Chondrocyte (in vitro differentiated cells): ENCODE data around the gene ISLR. TPM values are rescaled to one million over a fixed set of nuclear protein-coding genes. Genes with fewer than 3 reads are reported as not detected.

Source experiments
- DNase-seq: peaks from one replicate; pipeline ENCODE4 v3.0.0; 2021; ENCODE audit warnings: mixed read lengths, low spot score
- H3K27ac Mint-ChIP-seq: one replicate; pipeline ENCODE4 v1.8.0; 2021; ENCODE audit warnings: mild to moderate bottlenecking, moderate library complexity, mixed read lengths; ENCODE audit not compliant: unreplicated experiment
- H3K27me3 Mint-ChIP-seq: 2 replicates; pipeline ENCODE4 v1.8.0; 2021; ENCODE audit warnings: low read depth, mixed read lengths
- H3K36me3 Mint-ChIP-seq: 2 replicates; pipeline ENCODE4 v1.8.0; 2021; ENCODE audit warnings: low read depth, mixed read lengths
- H3K4me1 Mint-ChIP-seq: 2 replicates; pipeline ENCODE4 v1.8.0; 2021; ENCODE audit warnings: low read depth, mild to moderate bottlenecking, mixed read lengths
- H3K4me3 Mint-ChIP-seq: one replicate; pipeline ENCODE4 v1.8.0; 2021; ENCODE audit warnings: mild to moderate bottlenecking, moderate library complexity, mixed read lengths; ENCODE audit not compliant: unreplicated experiment
- H3K9me3 Mint-ChIP-seq: 2 replicates; pipeline ENCODE4 v1.8.0; 2021; ENCODE audit warnings: low read depth, mixed read lengths
- total RNA-seq: library from RNA; stranded (reverse); gene quantifications from 3 replicates; pipeline ENCODE4 v1.2.1, GENCODE V29; 2021
- TF ChIP-seq, protein P1 (sequence below): fragments of 200-600 bp; sonication (generic); IDR thresholded peaks from 2 replicates; pipeline ENCODE4 v1.5.0; 2021; ENCODE audit warnings: antibody characterized with exemption, mild to moderate bottlenecking, moderate library complexity

Gene ISLR
- total RNA-seq, 1 donor from 2014 or later: 49.6 TPM

- peaks cover 85% of the 10 kb centered on the region for H3K4me1 Mint-ChIP-seq
- H3K4me3 Mint-ChIP-seq: peak overlapping the region; percentile 28
- peaks cover 5% of the 10 kb centered on the region for H3K36me3 Mint-ChIP-seq
- no peaks in the 10 kb centered on the region for H3K27me3 Mint-ChIP-seq
- no peak for DNase-seq
- no peaks in the 10 kb centered on the region for H3K9me3 Mint-ChIP-seq
- TF ChIP-seq, protein P1, sequence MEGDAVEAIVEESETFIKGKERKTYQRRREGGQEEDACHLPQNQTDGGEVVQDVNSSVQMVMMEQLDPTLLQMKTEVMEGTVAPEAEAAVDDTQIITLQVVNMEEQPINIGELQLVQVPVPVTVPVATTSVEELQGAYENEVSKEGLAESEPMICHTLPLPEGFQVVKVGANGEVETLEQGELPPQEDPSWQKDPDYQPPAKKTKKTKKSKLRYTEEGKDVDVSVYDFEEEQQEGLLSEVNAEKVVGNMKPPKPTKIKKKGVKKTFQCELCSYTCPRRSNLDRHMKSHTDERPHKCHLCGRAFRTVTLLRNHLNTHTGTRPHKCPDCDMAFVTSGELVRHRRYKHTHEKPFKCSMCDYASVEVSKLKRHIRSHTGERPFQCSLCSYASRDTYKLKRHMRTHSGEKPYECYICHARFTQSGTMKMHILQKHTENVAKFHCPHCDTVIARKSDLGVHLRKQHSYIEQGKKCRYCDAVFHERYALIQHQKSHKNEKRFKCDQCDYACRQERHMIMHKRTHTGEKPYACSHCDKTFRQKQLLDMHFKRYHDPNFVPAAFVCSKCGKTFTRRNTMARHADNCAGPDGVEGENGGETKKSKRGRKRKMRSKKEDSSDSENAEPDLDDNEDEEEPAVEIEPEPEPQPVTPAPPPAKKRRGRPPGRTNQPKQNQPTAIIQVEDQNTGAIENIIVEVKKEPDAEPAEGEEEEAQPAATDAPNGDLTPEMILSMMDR: no peak
- peak overlapping the region; percentile 27 for H3K27ac Mint-ChIP-seq
Observed at GRCh38 chr15:74174219-74174957, 878 bp downstream of the ISLR start.

DNA sequence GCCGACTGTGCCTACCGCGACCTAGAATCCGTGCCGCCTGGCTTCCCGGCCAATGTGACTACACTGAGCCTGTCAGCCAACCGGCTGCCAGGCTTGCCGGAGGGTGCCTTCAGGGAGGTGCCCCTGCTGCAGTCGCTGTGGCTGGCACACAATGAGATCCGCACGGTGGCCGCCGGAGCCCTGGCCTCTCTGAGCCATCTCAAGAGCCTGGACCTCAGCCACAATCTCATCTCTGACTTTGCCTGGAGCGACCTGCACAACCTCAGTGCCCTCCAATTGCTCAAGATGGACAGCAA lies 1.4 kb downstream of the ISLR start:
- peaks cover 5% of the 10 kb centered on the region for H3K36me3 Mint-ChIP-seq
- TF ChIP-seq, protein P1: no peak
- no peaks in the 10 kb centered on the region for H3K27me3 Mint-ChIP-seq
- DNase-seq: no peak
- H3K4me1 Mint-ChIP-seq: peaks cover 89% of the 10 kb centered on the region
- H3K9me3 Mint-ChIP-seq: no peaks in the 10 kb centered on the region
- no peak overlapping the region for H3K4me3 Mint-ChIP-seq
- H3K27ac Mint-ChIP-seq: no peak overlapping the region

- H3K4me1 Mint-ChIP-seq: peaks cover 89% of the 10 kb centered on the region
Observed at GRCh38 chr15:74175271-74176191, 2.0 kb downstream of the ISLR start.

GRCh38 chr15:74176262-74177214 lies 3.0 kb downstream of the ISLR start:
- peak; percentile 66 for DNase-seq
- H3K4me3 Mint-ChIP-seq: peak overlapping the region; percentile 33
- peak overlapping the region; percentile 33 for H3K27ac Mint-ChIP-seq
- TF ChIP-seq, protein P1: no peak
- peaks cover 5% of the 10 kb centered on the region for H3K36me3 Mint-ChIP-seq
- peaks cover 95% of the 10 kb centered on the region for H3K4me1 Mint-ChIP-seq
- no peaks in the 10 kb centered on the region for H3K9me3 Mint-ChIP-seq
- no peaks in the 10 kb centered on the region for H3K27me3 Mint-ChIP-seq

More at GRCh38 chr15:74175271-74176191, 2.0 kb downstream of the ISLR start:
- TF ChIP-seq, protein P1: no peak
- Mint-ChIP-seq H3K36me3 (peaks cover 5% of the 10 kb centered on the region), H3K27ac (peak overlapping the region; percentile 33), H3K9me3 (no peaks in the 10 kb centered on the region), H3K4me3 (peak overlapping the region; percentile 18), H3K27me3 (no peaks in the 10 kb centered on the region)
- DNase-seq: no peak
